ENCODE results near the gene C16orf95. TPM values are rescaled to one million over a fixed set of nuclear protein-coding genes. Genes with fewer than 3 reads are reported as not detected.

Gene C16orf95
- total RNA-seq, 1 donor from 2014 or later, result 1.7 TPM

- no peak for TF ChIP-seq CTCF (conservative IDR thresholded peaks at IDR 0.05; ENCODE audit: low read depth, low read length)
- no peak for DNase-seq (ENCODE audit: low read depth)
- no peak overlapping the region for H3K4me3 ChIP-seq (ENCODE audit: low read depth, low read length)
These were observed 19.8 kb downstream of the C16orf95 start for GRCh38 chr16:87297407-87297806.

GRCh38 chr16:87295661-87296531 is 21.3 kb downstream of the C16orf95 start:
- no peak for DNase-seq (ENCODE audit: low read depth)
- TF ChIP-seq CTCF (conservative IDR thresholded peaks at IDR 0.05; ENCODE audit: low read depth, low read length), result no peak
- no peak overlapping the region for H3K4me3 ChIP-seq (ENCODE audit: low read depth, low read length)

GRCh38 chr16:87295259-87295658 is 21.9 kb downstream of the C16orf95 start:
- DNase-seq (ENCODE audit: low read depth), result no peak
- TF ChIP-seq CTCF (conservative IDR thresholded peaks at IDR 0.05; ENCODE audit: low read depth, low read length), result no peak
- H3K4me3 ChIP-seq (ENCODE audit: low read depth, low read length), result no peak overlapping the region

GRCh38 chr16:87293990-87294389 is 23.2 kb downstream of the C16orf95 start:
- DNase-seq (ENCODE audit: low read depth), result no peak
- no peak for TF ChIP-seq CTCF (conservative IDR thresholded peaks at IDR 0.05; ENCODE audit: low read depth, low read length)
- H3K4me3 ChIP-seq (ENCODE audit: low read depth, low read length), result no peak overlapping the region

GRCh38 chr16:87291944-87292343 is 25.2 kb downstream of the C16orf95 start:
- H3K4me3 ChIP-seq (ENCODE audit: low read depth, low read length), result no peak overlapping the region
- DNase-seq (ENCODE audit: low read depth), result no peak
- TF ChIP-seq CTCF (conservative IDR thresholded peaks at IDR 0.05; ENCODE audit: low read depth, low read length), result no peak

GRCh38 chr16:87288753-87289362 is 28.3 kb downstream of the C16orf95 start:
- TF ChIP-seq CTCF (conservative IDR thresholded peaks at IDR 0.05; ENCODE audit: low read depth, low read length), result no peak
- H3K4me3 ChIP-seq (ENCODE audit: low read depth, low read length), result no peak overlapping the region
- no peak for DNase-seq (ENCODE audit: low read depth)
